ENCODE data around the gene DOCK11.
A peak's percentile ranks its signal among the peaks of the same experiment; 100 is the strongest.

Gene DOCK11

DNA sequence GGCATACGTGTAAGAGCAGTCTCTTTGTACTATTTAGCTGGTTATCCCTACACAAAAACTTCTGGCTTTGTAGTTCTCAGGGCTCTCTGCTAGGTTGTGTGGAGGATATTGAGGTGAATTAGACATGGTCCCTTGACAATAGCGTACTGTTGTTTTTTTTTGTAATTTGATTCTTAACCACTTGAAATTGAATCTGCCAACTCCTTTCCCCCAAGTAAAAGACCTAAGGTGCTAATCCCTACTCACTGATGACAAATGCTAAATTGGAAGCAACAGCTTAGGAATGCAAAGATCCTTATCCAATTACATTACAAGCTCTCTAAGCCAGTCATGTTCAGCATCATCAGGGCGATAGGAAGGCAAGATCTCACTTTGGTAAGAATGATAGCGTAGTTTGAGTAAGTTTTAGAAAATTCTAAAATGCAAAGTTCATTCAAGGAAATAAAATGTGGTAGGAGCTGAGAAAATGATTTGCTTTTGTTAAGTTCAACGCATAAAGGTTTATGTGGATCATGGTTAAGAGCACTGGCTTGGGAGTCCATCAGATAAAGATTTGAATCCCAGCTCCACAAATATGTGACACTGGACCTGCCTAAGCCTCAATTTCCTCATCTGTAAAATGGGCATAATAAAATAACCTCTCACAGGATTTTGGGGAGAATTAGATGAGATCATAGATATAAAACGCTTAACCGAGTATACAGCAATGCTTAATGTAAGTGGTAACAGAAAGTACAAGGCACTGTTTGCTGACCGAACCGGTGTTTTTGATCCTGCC lies 39.3 kb downstream of the DOCK11 start (continued):
- TF ChIP-seq, protein P1, sequence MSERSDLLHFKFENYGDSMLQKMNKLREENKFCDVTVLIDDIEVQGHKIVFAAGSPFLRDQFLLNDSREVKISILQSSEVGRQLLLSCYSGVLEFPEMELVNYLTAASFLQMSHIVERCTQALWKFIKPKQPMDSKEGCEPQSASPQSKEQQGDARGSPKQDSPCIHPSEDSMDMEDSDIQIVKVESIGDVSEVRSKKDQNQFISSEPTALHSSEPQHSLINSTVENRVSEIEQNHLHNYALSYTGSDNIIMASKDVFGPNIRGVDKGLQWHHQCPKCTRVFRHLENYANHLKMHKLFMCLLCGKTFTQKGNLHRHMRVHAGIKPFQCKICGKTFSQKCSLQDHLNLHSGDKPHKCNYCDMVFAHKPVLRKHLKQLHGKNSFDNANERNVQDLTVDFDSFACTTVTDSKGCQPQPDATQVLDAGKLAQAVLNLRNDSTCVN (tag by site-specific recombination; optimal IDR thresholded peaks at IDR 0.05) = no peak
- TF ChIP-seq ZSCAN30 (tag by site-specific recombination; IDR thresholded peaks at IDR 0.05) = peak; percentile 35; the same call in 1 of the 2 replicates
- no peak for TF ChIP-seq ZNF549 (tag by site-specific recombination; IDR thresholded peaks at IDR 0.05)
- TF ChIP-seq, protein P2, sequence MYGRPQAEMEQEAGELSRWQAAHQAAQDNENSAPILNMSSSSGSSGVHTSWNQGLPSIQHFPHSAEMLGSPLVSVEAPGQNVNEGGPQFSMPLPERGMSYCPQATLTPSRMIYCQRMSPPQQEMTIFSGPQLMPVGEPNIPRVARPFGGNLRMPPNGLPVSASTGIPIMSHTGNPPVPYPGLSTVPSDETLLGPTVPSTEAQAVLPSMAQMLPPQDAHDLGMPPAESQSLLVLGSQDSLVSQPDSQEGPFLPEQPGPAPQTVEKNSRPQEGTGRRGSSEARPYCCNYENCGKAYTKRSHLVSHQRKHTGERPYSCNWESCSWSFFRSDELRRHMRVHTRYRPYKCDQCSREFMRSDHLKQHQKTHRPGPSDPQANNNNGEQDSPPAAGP (tag by site-specific recombination; IDR thresholded peaks at IDR 0.05) = no peak
- TF ChIP-seq ZNF311 (tag by site-specific recombination; IDR thresholded peaks at IDR 0.05; ENCODE audit: borderline replicate concordance) = no peak
- TF ChIP-seq ZNF138 (tag by site-specific recombination; IDR thresholded peaks at IDR 0.05; ENCODE audit: borderline replicate concordance) = no peak
- TF ChIP-seq, protein P3, sequence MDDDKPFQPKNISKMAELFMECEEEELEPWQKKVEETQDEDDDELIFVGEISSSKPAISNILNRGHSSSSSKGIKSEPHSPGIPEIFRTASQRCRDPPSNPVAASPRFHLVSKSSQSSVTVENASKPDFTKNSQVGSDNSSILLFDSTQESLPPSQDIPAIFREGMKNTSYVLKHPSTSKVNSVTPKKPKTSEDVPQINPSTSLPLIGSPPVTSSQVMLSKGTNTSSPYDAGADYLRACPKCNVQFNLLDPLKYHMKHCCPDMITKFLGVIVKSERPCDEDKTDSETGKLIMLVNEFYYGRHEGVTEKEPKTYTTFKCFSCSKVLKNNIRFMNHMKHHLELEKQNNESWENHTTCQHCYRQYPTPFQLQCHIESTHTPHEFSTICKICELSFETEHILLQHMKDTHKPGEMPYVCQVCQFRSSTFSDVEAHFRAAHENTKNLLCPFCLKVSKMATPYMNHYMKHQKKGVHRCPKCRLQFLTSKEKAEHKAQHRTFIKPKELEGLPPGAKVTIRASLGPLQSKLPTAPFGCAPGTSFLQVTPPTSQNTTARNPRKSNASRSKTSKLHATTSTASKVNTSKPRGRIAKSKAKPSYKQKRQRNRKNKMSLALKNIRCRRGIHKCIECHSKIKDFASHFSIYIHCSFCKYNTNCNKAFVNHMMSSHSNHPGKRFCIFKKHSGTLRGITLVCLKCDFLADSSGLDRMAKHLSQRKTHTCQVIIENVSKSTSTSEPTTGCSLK (tag by site-specific recombination; IDR thresholded peaks at IDR 0.05) = no peak
- no peak for TF ChIP-seq ZNF157 (tag by site-specific recombination; IDR thresholded peaks at IDR 0.05)
- TF ChIP-seq ZNF621 (tag by site-specific recombination; IDR thresholded peaks at IDR 0.05) = no peak
- TF ChIP-seq, protein P4, sequence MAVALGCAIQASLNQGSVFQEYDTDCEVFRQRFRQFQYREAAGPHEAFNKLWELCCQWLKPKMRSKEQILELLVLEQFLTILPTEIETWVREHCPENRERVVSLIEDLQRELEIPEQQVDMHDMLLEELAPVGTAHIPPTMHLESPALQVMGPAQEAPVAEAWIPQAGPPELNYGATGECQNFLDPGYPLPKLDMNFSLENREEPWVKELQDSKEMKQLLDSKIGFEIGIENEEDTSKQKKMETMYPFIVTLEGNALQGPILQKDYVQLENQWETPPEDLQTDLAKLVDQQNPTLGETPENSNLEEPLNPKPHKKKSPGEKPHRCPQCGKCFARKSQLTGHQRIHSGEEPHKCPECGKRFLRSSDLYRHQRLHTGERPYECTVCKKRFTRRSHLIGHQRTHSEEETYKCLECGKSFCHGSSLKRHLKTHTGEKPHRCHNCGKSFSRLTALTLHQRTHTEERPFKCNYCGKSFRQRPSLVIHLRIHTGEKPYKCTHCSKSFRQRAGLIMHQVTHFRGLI (tag by site-specific recombination; IDR thresholded peaks at IDR 0.05) = no peak
- TF ChIP-seq, protein P5, sequence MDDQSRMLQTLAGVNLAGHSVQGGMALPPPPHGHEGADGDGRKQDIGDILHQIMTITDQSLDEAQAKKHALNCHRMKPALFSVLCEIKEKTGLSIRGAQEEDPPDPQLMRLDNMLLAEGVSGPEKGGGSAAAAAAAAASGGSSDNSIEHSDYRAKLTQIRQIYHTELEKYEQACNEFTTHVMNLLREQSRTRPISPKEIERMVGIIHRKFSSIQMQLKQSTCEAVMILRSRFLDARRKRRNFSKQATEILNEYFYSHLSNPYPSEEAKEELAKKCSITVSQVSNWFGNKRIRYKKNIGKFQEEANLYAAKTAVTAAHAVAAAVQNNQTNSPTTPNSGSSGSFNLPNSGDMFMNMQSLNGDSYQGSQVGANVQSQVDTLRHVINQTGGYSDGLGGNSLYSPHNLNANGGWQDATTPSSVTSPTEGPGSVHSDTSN (CRISPR knock-in tag; IDR thresholded peaks at IDR 0.05) = no peak
- TF ChIP-seq ZNF660 (tag by site-specific recombination; IDR thresholded peaks at IDR 0.05) = no peak
- TF ChIP-seq, protein P6, sequence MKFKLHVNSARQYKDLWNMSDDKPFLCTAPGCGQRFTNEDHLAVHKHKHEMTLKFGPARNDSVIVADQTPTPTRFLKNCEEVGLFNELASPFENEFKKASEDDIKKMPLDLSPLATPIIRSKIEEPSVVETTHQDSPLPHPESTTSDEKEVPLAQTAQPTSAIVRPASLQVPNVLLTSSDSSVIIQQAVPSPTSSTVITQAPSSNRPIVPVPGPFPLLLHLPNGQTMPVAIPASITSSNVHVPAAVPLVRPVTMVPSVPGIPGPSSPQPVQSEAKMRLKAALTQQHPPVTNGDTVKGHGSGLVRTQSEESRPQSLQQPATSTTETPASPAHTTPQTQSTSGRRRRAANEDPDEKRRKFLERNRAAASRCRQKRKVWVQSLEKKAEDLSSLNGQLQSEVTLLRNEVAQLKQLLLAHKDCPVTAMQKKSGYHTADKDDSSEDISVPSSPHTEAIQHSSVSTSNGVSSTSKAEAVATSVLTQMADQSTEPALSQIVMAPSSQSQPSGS (tag by site-specific recombination; IDR thresholded peaks at IDR 0.05; ENCODE audit: low read depth) = no peak
- TF ChIP-seq ZNF529 (tag by site-specific recombination; IDR thresholded peaks at IDR 0.05; ENCODE audit: insufficient replicate concordance) = no peak
- TF ChIP-seq, protein P7, sequence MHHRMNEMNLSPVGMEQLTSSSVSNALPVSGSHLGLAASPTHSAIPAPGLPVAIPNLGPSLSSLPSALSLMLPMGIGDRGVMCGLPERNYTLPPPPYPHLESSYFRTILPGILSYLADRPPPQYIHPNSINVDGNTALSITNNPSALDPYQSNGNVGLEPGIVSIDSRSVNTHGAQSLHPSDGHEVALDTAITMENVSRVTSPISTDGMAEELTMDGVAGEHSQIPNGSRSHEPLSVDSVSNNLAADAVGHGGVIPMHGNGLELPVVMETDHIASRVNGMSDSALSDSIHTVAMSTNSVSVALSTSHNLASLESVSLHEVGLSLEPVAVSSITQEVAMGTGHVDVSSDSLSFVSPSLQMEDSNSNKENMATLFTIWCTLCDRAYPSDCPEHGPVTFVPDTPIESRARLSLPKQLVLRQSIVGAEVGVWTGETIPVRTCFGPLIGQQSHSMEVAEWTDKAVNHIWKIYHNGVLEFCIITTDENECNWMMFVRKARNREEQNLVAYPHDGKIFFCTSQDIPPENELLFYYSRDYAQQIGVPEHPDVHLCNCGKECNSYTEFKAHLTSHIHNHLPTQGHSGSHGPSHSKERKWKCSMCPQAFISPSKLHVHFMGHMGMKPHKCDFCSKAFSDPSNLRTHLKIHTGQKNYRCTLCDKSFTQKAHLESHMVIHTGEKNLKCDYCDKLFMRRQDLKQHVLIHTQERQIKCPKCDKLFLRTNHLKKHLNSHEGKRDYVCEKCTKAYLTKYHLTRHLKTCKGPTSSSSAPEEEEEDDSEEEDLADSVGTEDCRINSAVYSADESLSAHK (tag by site-specific recombination; IDR thresholded peaks at IDR 0.05) = peak; percentile 83
- TF ChIP-seq ZNF555 (tag by site-specific recombination; conservative IDR thresholded peaks at IDR 0.05) = no peak
- TF ChIP-seq ZNF174 (tag by site-specific recombination; IDR thresholded peaks at IDR 0.05) = no peak
- TF ChIP-seq ZNF785 (tag by site-specific recombination; IDR thresholded peaks at IDR 0.05) = no peak
- TF ChIP-seq ZNF658 (tag by site-specific recombination; IDR thresholded peaks at IDR 0.05) = no peak
- TF ChIP-seq, protein P8, sequence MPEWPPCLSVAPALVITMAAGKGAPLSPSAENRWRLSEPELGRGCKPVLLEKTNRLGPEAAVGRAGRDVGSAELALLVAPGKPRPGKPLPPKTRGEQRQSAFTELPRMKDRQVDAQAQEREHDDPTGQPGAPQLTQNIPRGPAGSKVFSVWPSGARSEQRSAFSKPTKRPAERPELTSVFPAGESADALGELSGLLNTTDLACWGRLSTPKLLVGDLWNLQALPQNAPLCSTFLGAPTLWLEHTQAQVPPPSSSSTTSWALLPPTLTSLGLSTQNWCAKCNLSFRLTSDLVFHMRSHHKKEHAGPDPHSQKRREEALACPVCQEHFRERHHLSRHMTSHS (tag by site-specific recombination; IDR thresholded peaks at IDR 0.05) = no peak
- peak; percentile 78 for TF ChIP-seq ZNF600 (tag by site-specific recombination; IDR thresholded peaks at IDR 0.05)
- TF ChIP-seq, protein P9, sequence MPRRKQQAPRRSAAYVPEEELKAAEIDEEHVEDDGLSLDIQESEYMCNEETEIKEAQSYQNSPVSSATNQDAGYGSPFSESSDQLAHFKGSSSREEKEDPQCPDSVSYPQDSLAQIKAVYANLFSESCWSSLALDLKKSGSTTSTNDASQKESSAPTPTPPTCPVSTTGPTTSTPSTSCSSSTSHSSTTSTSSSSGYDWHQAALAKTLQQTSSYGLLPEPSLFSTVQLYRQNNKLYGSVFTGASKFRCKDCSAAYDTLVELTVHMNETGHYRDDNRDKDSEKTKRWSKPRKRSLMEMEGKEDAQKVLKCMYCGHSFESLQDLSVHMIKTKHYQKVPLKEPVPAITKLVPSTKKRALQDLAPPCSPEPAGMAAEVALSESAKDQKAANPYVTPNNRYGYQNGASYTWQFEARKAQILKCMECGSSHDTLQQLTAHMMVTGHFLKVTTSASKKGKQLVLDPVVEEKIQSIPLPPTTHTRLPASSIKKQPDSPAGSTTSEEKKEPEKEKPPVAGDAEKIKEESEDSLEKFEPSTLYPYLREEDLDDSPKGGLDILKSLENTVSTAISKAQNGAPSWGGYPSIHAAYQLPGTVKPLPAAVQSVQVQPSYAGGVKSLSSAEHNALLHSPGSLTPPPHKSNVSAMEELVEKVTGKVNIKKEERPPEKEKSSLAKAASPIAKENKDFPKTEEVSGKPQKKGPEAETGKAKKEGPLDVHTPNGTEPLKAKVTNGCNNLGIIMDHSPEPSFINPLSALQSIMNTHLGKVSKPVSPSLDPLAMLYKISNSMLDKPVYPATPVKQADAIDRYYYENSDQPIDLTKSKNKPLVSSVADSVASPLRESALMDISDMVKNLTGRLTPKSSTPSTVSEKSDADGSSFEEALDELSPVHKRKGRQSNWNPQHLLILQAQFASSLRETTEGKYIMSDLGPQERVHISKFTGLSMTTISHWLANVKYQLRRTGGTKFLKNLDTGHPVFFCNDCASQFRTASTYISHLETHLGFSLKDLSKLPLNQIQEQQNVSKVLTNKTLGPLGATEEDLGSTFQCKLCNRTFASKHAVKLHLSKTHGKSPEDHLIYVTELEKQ (tag by site-specific recombination; IDR thresholded peaks at IDR 0.05; ENCODE audit: borderline replicate concordance) = peak; percentile 89; the same call in 1 of the 2 replicates

Measured in HEK293 (cell line).